Measurements from ENCODE around the gene GPR173. TPM values are rescaled to one million over a fixed set of nuclear protein-coding genes. Genes with fewer than 3 reads are reported as not detected.
A peak's percentile ranks its signal among the peaks of the same experiment; 100 is the strongest.

The GPR173 gene
- total RNA-seq, 1 experiment from 2014 or later = 1.6 TPM

GRCh38 chrX:53039236-53039635 is 9.4 kb upstream of the GPR173 start:
- Histone ChIP-seq H3K27ac (ENCODE audit: low read length) (no peak overlapping the region), H2AFZ (ENCODE audit: low read length) (no peak overlapping the region), H3K36me3 (ENCODE audit: low read depth, low read length) (no peaks in the 10 kb centered on the region), H3K4me1 (ENCODE audit: insufficient read depth, low read length) (no peaks in the 10 kb centered on the region), H3K79me2 (ENCODE audit: low read length) (no peaks in the 10 kb centered on the region), H3K9ac (ENCODE audit: low read length) (no peak overlapping the region), H3K4me3 (ENCODE audit: low read length) (no peak overlapping the region), H4K20me1 (ENCODE audit: low read length) (no peaks in the 10 kb centered on the region), H3K9me2 (replicated peaks; ENCODE audit: low read length) (no peaks in the 10 kb centered on the region), H3K9me3 (ENCODE audit: low read length) (no peaks in the 10 kb centered on the region), H3K27me3 (ENCODE audit: low read length) (peaks cover 19% of the 10 kb centered on the region), H3F3A (ENCODE audit: low read length, unreplicated experiment) (no peaks in the 10 kb centered on the region), H3K4me2 (ENCODE audit: low read length) (no peak overlapping the region)
- intact Hi-C loops (cut with micrococcal nuclease) = no loop called here
- TF ChIP-seq EZH2 (IDR thresholded peaks at IDR 0.05; ENCODE audit: low read length, unreplicated experiment) = no peak
- TF ChIP-seq CTCF (conservative IDR thresholded peaks at IDR 0.05; ENCODE audit: low read depth, low read length) = no peak
- no peak for TF ChIP-seq EZH2phosphoT487 (IDR thresholded peaks at IDR 0.05; ENCODE audit: borderline replicate concordance, low read length)
- DNase-seq (no peak), ATAC-seq (no peak)
- ChIA-PET POLR2A (ENCODE audit: unreplicated experiment) (no interaction called here), CTCF (no interaction called here)
- BruUV-seq (replicated peaks) = no TSS peak

- no peaks in the 10 kb centered on the region for H4K20me1 ChIP-seq (ENCODE audit: low read length)
- H3K9me2 ChIP-seq (replicated peaks; ENCODE audit: low read length) = no peaks in the 10 kb centered on the region
- no peaks in the 10 kb centered on the region for H3F3A ChIP-seq (ENCODE audit: low read length, unreplicated experiment)
- no peak for TF ChIP-seq EZH2phosphoT487 (IDR thresholded peaks at IDR 0.05; ENCODE audit: borderline replicate concordance, low read length)
- TF ChIP-seq EZH2 (IDR thresholded peaks at IDR 0.05; ENCODE audit: low read length, unreplicated experiment) = no peak
- no peak for TF ChIP-seq CTCF (conservative IDR thresholded peaks at IDR 0.05; ENCODE audit: low read depth, low read length)
- H3K27ac ChIP-seq (ENCODE audit: low read length) = no peak overlapping the region
- no peak overlapping the region for H3K4me3 ChIP-seq (ENCODE audit: low read length)
- DNase-seq = no peak
- BruUV-seq (replicated peaks) = no TSS peak
- ChIA-PET POLR2A (ENCODE audit: unreplicated experiment) (interaction anchor here (0.7 kb wide), 1 partner anchor 41 kb away, joined by 6 read pairs; no protein-coding TSS in a partner anchor), CTCF (no interaction called here)
- ATAC-seq = no peak
- intact Hi-C loops (cut with micrococcal nuclease) = no loop called here
- peaks cover 8% of the 10 kb centered on the region for H3K27me3 ChIP-seq (ENCODE audit: low read length)
- H3K36me3 ChIP-seq (ENCODE audit: low read depth, low read length) = no peaks in the 10 kb centered on the region
- H3K9me3 ChIP-seq (ENCODE audit: low read length) = no peaks in the 10 kb centered on the region
- H3K9ac ChIP-seq (ENCODE audit: low read length) = no peak overlapping the region
- peaks cover 10% of the 10 kb centered on the region; the same call in 1 of the 2 replicates for H3K79me2 ChIP-seq (ENCODE audit: low read length)
- peaks cover 5% of the 10 kb centered on the region; the same call in 1 of the 2 replicates for H3K4me1 ChIP-seq (ENCODE audit: insufficient read depth, low read length)
- H2AFZ ChIP-seq (ENCODE audit: low read length) = no peak overlapping the region
- no peak overlapping the region for H3K4me2 ChIP-seq (ENCODE audit: low read length)
Measured at GRCh38 chrX:53044995-53045394, 3.6 kb upstream of the GPR173 start.

GRCh38 chrX:53047228-53047627 is 1.4 kb upstream of the GPR173 start:
- H3K36me3 ChIP-seq (ENCODE audit: low read depth, low read length) = no peaks in the 10 kb centered on the region
- H3K79me2 ChIP-seq (ENCODE audit: low read length) = peaks cover 24% of the 10 kb centered on the region; the same call in 1 of the 2 replicates
- CTCF ChIA-PET = interaction anchor here (1.0 kb wide), 1 partner anchor 41 kb away, joined by 3 read pairs; no protein-coding TSS in a partner anchor
- TF ChIP-seq EZH2 (IDR thresholded peaks at IDR 0.05; ENCODE audit: low read length, unreplicated experiment) (no peak), EZH2phosphoT487 (IDR thresholded peaks at IDR 0.05; ENCODE audit: borderline replicate concordance, low read length) (no peak), CTCF (conservative IDR thresholded peaks at IDR 0.05; ENCODE audit: low read depth, low read length) (peak; percentile 45)
- no TSS peak for BruUV-seq (replicated peaks)
- no peaks in the 10 kb centered on the region for H3K9me3 ChIP-seq (ENCODE audit: low read length)
- no peaks in the 10 kb centered on the region for H3F3A ChIP-seq (ENCODE audit: low read length, unreplicated experiment)
- H3K27ac ChIP-seq (ENCODE audit: low read length) = no peak overlapping the region
- H3K4me1 ChIP-seq (ENCODE audit: insufficient read depth, low read length) = peaks cover 12% of the 10 kb centered on the region
- H3K9ac ChIP-seq (ENCODE audit: low read length) = no peak overlapping the region
- H2AFZ ChIP-seq (ENCODE audit: low read length) = no peak overlapping the region
- POLR2A ChIA-PET (ENCODE audit: unreplicated experiment) = no interaction called here
- no peak overlapping the region for H3K4me3 ChIP-seq (ENCODE audit: low read length)
- H3K4me2 ChIP-seq (ENCODE audit: low read length) = no peak overlapping the region
- H3K27me3 ChIP-seq (ENCODE audit: low read length) = no peaks in the 10 kb centered on the region
- ATAC-seq = no peak
- no peaks in the 10 kb centered on the region for H4K20me1 ChIP-seq (ENCODE audit: low read length)
- no peaks in the 10 kb centered on the region for H3K9me2 ChIP-seq (replicated peaks; ENCODE audit: low read length)
- DNase-seq = peak; percentile 34
- intact Hi-C loops (cut with micrococcal nuclease) = no loop called here

Data from PC-3 (cell line).